Upper lobe of right lung (tissue), 1 donor: Measurements from ENCODE around the gene DPP6. TPM values are rescaled to one million over a fixed set of nuclear protein-coding genes. Genes with fewer than 3 reads are reported as not detected.

ENCODE experiments used
- ATAC-seq: fragments of 200-7000 bp; cut with Tn5 transposase; one replicate; pipeline ENCODE4 v1.9.1; 2020; ENCODE audit warnings: mild to moderate bottlenecking, moderate library complexity
- DNase-seq: peaks from one replicate; pipeline ENCODE4 v3.0.0-alpha.2; 2020
- H3K27ac ChIP-seq: fragments of 200-600 bp; one replicate; pipeline ENCODE4 v1.8.0; 2022
- H3K27me3 ChIP-seq: fragments of 200-600 bp; one replicate; pipeline ENCODE4 v1.8.0; 2022; ENCODE audit warnings: mild to moderate bottlenecking
- H3K36me3 ChIP-seq: fragments of 200-600 bp; one replicate; pipeline ENCODE4 v1.8.0; 2022
- H3K4me1 ChIP-seq: fragments of 200-600 bp; one replicate; pipeline ENCODE4 v1.8.0; 2022
- H3K4me3 ChIP-seq: fragments of 200-600 bp; one replicate; pipeline ENCODE4 v1.8.0; 2022; ENCODE audit warnings: mild to moderate bottlenecking
- H3K9me3 ChIP-seq: fragments of 200-600 bp; one replicate; pipeline ENCODE4 v1.8.0; 2022
- CTCF ChIP-seq: fragments of 200-600 bp; IDR thresholded peaks from one replicate; pipeline ENCODE4 v1.8.0; 2022; ENCODE audit warnings: antibody characterized with exemption
- intact Hi-C: fragments of 100-400 bp; cut with DNase I; formaldehyde crosslinking; loops from one replicate; pipeline ENCODE4 v1.11.0; 2022
- total RNA-seq: library from RNA; stranded (reverse); fragmentation: NEBNext Ultra II Directional; extraction: Animal tissue kit (Norgen Biotek cat#: 25700); gene quantifications from one replicate; pipeline ENCODE4 v1.2.1, GENCODE V29; 2021
- donor health status: DM: no; HTN: yes; CAD: no; lungs with severe emphysema.

DPP6 gene
- total RNA-seq, 1 donor from 2014 or later, result 1.6 TPM

GRCh38 chr7:154649015-154649414 lies 596.8 kb downstream of the DPP6 start:
- no peaks in the 10 kb centered on the region for H3K9me3 ChIP-seq
- intact Hi-C loops, result no loop called here
- no peak overlapping the region for H3K4me3 ChIP-seq
- TF ChIP-seq CTCF, result no peak
- no peak overlapping the region for H3K27ac ChIP-seq
- DNase-seq (no peak), ATAC-seq (no peak)
- H3K27me3 ChIP-seq, result no peaks in the 10 kb centered on the region
- H3K36me3 ChIP-seq, result no peaks in the 10 kb centered on the region
- H3K4me1 ChIP-seq, result no peaks in the 10 kb centered on the region

GRCh38 chr7:154649434-154649833 lies 597.2 kb downstream of the DPP6 start:
- Histone ChIP-seq H3K36me3 (no peaks in the 10 kb centered on the region), H3K27ac (no peak overlapping the region), H3K4me1 (no peaks in the 10 kb centered on the region), H3K4me3 (no peak overlapping the region), H3K9me3 (no peaks in the 10 kb centered on the region), H3K27me3 (no peaks in the 10 kb centered on the region)
- intact Hi-C loops, result no loop called here
- ATAC-seq (no peak), DNase-seq (no peak)
- TF ChIP-seq CTCF, result no peak

- Histone ChIP-seq H3K36me3 (no peaks in the 10 kb centered on the region), H3K4me1 (no peaks in the 10 kb centered on the region), H3K9me3 (no peaks in the 10 kb centered on the region), H3K4me3 (no peak overlapping the region), H3K27me3 (no peaks in the 10 kb centered on the region), H3K27ac (no peak overlapping the region)
- intact Hi-C loops, result no loop called here
- ATAC-seq, result no peak
- TF ChIP-seq CTCF, result no peak
- no peak for DNase-seq
These were observed 598.1 kb downstream of the DPP6 start for GRCh38 chr7:154650275-154650674.

GRCh38 chr7:154651501-154651900 lies 599.3 kb downstream of the DPP6 start:
- Histone ChIP-seq H3K9me3 (no peaks in the 10 kb centered on the region), H3K27ac (no peak overlapping the region), H3K36me3 (no peaks in the 10 kb centered on the region), H3K4me3 (no peak overlapping the region), H3K4me1 (no peaks in the 10 kb centered on the region), H3K27me3 (no peaks in the 10 kb centered on the region)
- no peak for TF ChIP-seq CTCF
- ATAC-seq (no peak), DNase-seq (no peak)
- intact Hi-C loops, result no loop called here

- ATAC-seq, result peak; percentile 47
- TF ChIP-seq CTCF, result no peak
These were observed 600.4 kb downstream of the DPP6 start for GRCh38 chr7:154652564-154652963.

GRCh38 chr7:154653281-154653680 lies 601.1 kb downstream of the DPP6 start:
- Histone ChIP-seq H3K4me1 (no peaks in the 10 kb centered on the region), H3K9me3 (no peaks in the 10 kb centered on the region), H3K36me3 (no peaks in the 10 kb centered on the region), H3K4me3 (no peak overlapping the region), H3K27me3 (no peaks in the 10 kb centered on the region), H3K27ac (no peak overlapping the region)
- no peak for ATAC-seq
- DNase-seq, result no peak
- no peak for TF ChIP-seq CTCF
- intact Hi-C loops, result no loop called here

More at GRCh38 chr7:154652564-154652963, 600.4 kb downstream of the DPP6 start:
- intact Hi-C loops, result no loop called here
- no peaks in the 10 kb centered on the region for H3K4me1 ChIP-seq
- DNase-seq, result no peak
- no peak overlapping the region for H3K4me3 ChIP-seq
- no peak overlapping the region for H3K27ac ChIP-seq
- H3K27me3 ChIP-seq, result no peaks in the 10 kb centered on the region
- no peaks in the 10 kb centered on the region for H3K9me3 ChIP-seq
- no peaks in the 10 kb centered on the region for H3K36me3 ChIP-seq
